ENCODE data around the gene REX1BD.

REX1BD gene

DNA sequence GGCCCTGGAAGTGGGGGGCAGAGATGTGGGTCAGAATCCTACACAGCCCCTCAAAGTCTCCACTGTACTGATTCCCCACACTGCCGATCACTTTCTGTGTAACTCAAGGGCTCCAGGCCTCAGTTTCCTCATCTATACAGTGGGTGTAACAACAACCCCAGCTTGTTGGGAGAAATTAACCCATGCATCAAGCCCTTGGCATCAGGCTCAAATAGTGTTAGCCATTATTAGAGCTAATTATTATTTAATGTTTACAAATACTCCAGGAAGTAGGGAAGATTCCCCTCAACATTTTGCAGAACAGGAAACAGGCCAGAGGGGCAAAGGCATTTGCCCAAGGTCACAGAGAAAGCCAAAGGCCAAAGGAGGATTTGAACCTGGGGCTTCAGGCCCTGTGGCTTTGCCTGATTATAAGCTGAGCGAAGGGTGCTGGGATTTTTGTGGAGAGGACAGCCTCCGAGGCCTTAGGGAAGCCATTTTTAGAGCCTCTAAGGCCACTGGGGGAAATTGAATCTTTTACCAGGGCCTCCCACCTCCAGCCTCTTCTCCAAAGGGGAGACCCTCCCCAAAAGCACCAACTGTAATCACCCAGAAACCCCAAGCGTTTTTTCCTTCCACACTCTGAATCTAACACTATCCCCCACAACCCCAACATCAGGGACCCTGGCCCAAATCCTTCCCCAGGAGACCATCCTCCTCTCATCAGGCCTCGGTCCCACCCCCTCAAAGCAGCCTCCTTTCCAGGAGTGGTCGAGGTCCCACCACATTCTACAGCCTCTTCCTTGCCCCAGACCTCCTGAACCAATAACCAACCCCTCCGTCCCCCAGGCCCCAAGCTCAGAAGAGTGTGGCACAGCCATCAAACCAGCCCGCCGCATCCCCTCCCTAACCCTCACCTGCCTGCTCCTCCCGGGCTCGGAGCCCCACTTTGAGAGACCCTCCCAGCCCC lies 46.3 kb upstream of the REX1BD start:
- TF ChIP-seq ZC3H10 (CRISPR knock-in tag; IDR thresholded peaks at IDR 0.05), result no peak
- TF ChIP-seq ZFP30 (CRISPR knock-in tag; IDR thresholded peaks at IDR 0.05), result no peak
- TF ChIP-seq, protein P1, sequence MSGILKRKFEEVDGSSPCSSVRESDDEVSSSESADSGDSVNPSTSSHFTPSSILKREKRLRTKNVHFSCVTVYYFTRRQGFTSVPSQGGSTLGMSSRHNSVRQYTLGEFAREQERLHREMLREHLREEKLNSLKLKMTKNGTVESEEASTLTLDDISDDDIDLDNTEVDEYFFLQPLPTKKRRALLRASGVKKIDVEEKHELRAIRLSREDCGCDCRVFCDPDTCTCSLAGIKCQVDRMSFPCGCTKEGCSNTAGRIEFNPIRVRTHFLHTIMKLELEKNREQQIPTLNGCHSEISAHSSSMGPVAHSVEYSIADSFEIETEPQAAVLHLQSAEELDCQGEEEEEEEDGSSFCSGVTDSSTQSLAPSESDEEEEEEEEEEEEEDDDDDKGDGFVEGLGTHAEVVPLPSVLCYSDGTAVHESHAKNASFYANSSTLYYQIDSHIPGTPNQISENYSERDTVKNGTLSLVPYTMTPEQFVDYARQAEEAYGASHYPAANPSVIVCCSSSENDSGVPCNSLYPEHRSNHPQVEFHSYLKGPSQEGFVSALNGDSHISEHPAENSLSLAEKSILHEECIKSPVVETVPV (CRISPR knock-in tag; IDR thresholded peaks at IDR 0.05), result no peak
- TF ChIP-seq ZNF70 (CRISPR knock-in tag; IDR thresholded peaks at IDR 0.05), result no peak
- no peak for TF ChIP-seq OSR1 (CRISPR knock-in tag; IDR thresholded peaks at IDR 0.05)
- TF ChIP-seq ISL1 (CRISPR knock-in tag; IDR thresholded peaks at IDR 0.05), result no peak
- TF ChIP-seq BACH2 (CRISPR knock-in tag; IDR thresholded peaks at IDR 0.05; ENCODE audit: borderline replicate concordance), result no peak
- TF ChIP-seq TOX (CRISPR knock-in tag; IDR thresholded peaks at IDR 0.05; ENCODE audit: borderline replicate concordance), result no peak
- TF ChIP-seq ZNF565 (CRISPR knock-in tag; conservative IDR thresholded peaks at IDR 0.05; ENCODE audit: low read depth), result no peak
- TF ChIP-seq TCF4 (CRISPR knock-in tag; IDR thresholded peaks at IDR 0.05; ENCODE audit: borderline replicate concordance), result no peak
- no peak for TF ChIP-seq PPARA (CRISPR knock-in tag; IDR thresholded peaks at IDR 0.05; ENCODE audit: borderline replicate concordance)
- TF ChIP-seq RARB (CRISPR knock-in tag; IDR thresholded peaks at IDR 0.05), result no peak
- no peak for TF ChIP-seq ZNF8 (CRISPR knock-in tag; IDR thresholded peaks at IDR 0.05)
- TF ChIP-seq TSHZ2 (CRISPR knock-in tag; IDR thresholded peaks at IDR 0.05), result no peak
- TF ChIP-seq ESRRG (CRISPR knock-in tag; IDR thresholded peaks at IDR 0.05), result no peak
- TF ChIP-seq, protein P2, sequence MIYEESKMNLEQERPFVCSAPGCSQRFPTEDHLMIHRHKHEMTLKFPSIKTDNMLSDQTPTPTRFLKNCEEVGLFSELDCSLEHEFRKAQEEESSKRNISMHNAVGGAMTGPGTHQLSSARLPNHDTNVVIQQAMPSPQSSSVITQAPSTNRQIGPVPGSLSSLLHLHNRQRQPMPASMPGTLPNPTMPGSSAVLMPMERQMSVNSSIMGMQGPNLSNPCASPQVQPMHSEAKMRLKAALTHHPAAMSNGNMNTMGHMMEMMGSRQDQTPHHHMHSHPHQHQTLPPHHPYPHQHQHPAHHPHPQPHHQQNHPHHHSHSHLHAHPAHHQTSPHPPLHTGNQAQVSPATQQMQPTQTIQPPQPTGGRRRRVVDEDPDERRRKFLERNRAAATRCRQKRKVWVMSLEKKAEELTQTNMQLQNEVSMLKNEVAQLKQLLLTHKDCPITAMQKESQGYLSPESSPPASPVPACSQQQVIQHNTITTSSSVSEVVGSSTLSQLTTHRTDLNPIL (CRISPR knock-in tag; IDR thresholded peaks at IDR 0.05; ENCODE audit: low read depth), result no peak
- no peak for TF ChIP-seq GLIS3 (CRISPR knock-in tag; IDR thresholded peaks at IDR 0.05)
- no peak for TF ChIP-seq ARNTL (CRISPR knock-in tag; IDR thresholded peaks at IDR 0.05; ENCODE audit: borderline replicate concordance, low read depth)
- no peak for TF ChIP-seq POU6F1 (CRISPR knock-in tag; IDR thresholded peaks at IDR 0.05; ENCODE audit: borderline replicate concordance, low read depth)
- TF ChIP-seq ZFP3 (CRISPR knock-in tag; IDR thresholded peaks at IDR 0.05), result no peak
- ATAC-seq, result peak; percentile 15

- peak; percentile 100 for ATAC-seq
- TF ChIP-seq PATZ1 (CRISPR knock-in tag; IDR thresholded peaks at IDR 0.05; ENCODE audit: borderline replicate concordance) (no peak), ESRRG (CRISPR knock-in tag; IDR thresholded peaks at IDR 0.05) (no peak), ARNTL (CRISPR knock-in tag; IDR thresholded peaks at IDR 0.05; ENCODE audit: borderline replicate concordance, low read depth) (no peak), ZNF8 (CRISPR knock-in tag; IDR thresholded peaks at IDR 0.05) (no peak), ZNF565 (CRISPR knock-in tag; conservative IDR thresholded peaks at IDR 0.05; ENCODE audit: low read depth) (no peak), ISL1 (CRISPR knock-in tag; IDR thresholded peaks at IDR 0.05) (no peak), GLIS3 (CRISPR knock-in tag; IDR thresholded peaks at IDR 0.05) (no peak)
- TF ChIP-seq, protein P1 (CRISPR knock-in tag; IDR thresholded peaks at IDR 0.05), result no peak
These were observed 45.4 kb upstream of the REX1BD start, which contains the start of gene FKBP8 for GRCh38 chr19:18542941-18543813. TSS of gene FKBP8 (minus strand) at chr19:18543573. CDS start at chr19:18541970, 1,603 bp downstream.
